ENCODE data around the gene ZCCHC7.
"Not testable (repeated sequence)": the region's sequence is repeated elsewhere in the genome, so short reads cannot be mapped to it uniquely, and the experiment has no call there.

Gene ZCCHC7

DNA sequence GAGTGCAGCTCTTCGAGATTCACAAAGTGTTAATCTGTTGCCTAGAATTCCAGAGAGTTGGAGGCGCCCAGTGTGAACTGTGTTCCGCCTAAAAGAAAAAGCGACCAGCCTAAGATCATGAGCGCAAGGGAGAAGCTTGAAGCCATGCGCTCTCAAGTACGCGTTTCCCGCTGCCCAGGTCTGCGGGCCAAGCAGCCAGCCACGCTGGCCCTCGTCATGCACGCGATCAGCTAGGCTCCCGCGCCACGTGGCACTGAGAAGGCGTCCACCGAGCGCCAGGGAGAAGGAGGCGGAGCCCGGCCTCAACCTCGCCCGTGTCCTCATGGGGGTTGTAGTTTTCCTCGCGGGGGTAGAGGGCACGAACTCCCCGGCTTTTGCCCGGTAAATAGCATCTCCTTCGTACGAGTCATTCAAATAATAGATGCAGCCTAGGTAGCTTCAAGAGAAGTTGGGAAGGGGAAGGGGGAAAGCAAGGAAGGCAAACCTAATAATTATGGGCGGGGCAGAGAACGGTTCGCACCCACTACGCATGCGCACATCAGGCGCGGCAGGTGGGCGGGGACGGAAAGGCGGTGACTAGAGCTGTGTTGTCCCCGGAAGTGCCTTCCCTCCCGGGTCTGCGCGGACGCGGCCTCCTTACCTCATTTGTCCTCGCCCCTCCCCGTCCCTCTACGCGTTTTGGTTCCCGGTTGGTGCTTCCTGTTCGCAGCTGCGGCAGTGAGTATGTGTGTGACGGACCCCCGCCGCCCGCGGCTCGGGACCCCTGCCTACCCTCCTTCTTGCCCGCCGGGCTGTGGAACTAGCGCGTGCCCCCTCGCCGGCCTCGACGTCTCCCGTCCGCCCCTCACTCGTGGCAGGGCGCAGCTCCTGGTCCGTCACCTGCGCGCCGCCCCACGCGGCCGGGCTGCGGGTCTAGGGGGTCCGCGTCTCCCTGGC lies at the start of gene ZCCHC7:
Gene ZCCHC7 (plus strand): TSS at position 668 of the 936 bp plus-strand sequence.
- DNase-seq: peak; percentile 92 to 97

DNA sequence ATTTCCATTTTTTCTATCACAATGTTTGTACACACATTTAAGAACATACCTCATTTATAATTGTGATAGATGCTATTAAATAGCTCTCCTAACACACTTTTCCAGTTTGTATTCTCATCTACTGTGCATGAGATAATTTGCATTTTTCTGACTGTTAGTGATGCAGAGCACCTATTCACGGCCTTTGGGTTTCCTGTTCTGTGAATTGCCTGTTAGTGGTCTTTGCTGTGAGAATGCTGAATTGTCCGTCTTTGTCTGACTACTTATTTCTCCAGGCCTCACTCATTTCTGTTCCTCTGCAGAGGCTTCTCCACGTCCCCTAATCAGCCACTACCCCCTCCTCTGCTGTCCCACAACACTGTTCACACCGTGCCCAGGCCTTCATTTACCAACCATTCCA lies 45.6 kb upstream of the ZCCHC7 start:
- not testable (repeated sequence) for DNase-seq

DNA sequence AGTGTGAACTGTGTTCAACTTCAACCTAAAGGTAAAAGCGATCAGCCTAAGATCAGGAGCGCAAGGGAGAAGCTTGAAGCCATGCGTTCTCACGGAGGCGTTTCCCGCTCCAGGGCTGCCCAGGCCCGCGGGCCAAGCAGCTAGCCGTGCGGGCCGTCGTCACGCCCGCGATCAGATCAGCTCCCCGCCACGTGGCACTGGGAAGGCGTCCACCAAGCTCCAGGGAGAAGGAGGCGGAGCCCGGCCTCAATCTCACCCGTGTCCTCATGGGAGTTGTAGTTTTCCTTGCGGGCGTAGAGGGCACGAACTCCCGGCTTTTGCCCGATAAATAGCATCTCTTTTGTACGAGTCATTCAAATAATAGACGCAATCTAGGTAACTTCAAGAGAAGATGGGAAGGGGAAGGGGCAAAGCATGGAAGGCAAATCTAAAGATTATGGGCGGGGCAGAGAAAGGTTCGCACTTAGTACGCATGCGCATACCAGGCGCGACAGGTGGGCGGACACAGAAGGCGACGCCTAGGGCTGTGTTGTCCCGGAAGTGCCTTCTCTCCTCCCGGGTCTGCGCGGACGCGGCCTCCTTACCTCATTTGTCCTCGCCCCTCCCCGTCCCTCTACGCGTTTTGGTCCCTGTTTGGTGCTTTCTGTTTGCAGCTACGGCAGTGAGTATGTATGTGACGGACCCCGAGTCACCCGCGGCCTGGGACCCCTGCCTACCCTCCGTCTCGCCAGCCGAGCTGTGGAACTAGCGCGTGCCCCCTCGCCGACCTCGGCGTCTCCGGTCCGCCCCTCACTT lies 40.8 kb upstream of the ZCCHC7 start:
- DNase-seq: peak; percentile 96

DNA sequence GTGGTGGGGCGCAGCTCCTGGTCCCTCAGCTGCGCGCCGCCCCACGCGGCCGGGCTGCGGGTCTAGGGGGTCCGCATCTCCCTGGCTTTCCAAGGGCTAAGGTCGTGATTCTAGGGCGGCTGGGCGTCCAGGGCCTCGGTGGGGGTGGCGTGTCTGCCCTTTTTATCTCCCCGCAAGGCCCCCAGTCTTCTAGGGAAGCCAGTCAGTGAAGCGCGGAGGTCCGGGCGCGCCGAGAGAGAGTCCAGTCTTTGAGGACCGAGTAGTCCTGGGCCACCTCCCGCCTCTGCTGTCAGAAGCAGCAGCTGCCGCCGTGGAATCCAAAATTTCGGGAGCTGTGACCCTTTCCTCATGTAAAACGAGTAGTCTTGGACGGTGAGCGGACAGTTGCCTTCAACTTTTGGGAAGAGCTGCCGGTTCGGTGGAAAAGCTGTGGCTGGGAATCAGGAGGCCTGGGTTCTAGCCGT lies 40.2 kb upstream of the ZCCHC7 start:
- peak; percentile 18 to 23 for DNase-seq

DNA sequence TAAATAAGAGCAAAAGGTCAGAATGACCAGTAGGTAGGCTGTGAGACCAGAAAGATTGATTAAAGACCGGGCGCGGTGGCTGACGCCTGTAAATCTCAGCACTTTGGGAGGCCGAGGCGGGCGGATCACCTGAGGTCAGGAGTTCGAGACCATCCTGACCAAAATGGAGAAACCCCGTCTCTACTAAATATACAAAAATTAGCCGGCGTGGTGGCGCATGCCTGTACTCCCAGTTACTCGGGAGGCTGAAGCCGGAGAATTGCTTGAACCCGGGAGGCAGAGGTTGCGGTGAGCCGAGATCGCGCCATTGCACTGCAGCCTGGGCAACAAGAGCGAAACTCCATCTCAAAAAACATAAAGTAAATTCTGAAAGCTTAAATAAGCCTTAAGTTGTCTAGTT lies 38.9 kb upstream of the ZCCHC7 start:
- DNase-seq: not testable (repeated sequence)

DNA sequence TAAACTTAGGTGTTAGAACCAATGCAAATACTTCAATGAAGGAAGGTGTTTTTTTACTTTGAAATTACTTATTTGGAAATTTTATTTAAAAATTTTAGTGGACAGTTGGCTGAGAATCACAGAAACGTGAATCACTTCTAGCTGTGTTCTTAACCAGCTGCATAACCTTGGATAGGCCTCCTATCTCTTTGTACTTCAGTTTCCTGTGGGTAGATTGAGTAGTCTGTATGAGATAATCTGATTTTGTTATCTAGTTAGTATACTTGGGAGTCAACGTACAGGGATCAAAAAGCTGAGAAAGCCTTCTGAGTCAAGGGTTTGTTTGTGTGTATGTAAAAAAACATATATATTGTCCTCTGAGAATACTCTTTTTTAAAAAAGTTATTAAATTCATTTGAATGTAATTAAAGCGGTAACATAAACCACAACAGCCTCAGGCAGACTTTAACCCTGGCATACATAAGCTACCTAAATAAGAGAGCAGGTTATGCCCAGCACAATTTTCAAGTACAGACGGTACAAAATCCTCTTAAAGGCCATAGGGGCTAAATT lies 38.1 kb upstream of the ZCCHC7 start:
- DNase-seq: no peak

DNA sequence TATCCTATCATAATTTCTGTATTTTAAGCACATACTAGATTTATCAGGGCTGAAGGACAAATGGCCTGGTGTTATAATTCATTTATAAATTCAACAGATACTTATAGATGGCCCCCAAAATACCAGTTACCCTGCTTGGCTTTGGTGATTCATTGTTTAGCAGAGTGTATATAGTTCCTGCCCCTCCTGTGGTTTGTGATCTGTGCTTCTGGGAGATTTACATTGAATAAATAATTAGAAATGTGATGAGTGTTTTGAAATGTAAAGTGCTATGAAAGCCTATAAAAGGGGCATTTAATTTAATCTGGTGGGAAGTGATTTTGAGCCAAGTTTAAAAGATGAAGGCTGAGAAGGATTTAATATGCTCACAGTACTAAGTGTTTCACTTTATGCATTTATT lies 36.7 kb upstream of the ZCCHC7 start:
- DNase-seq: no peak

DNA sequence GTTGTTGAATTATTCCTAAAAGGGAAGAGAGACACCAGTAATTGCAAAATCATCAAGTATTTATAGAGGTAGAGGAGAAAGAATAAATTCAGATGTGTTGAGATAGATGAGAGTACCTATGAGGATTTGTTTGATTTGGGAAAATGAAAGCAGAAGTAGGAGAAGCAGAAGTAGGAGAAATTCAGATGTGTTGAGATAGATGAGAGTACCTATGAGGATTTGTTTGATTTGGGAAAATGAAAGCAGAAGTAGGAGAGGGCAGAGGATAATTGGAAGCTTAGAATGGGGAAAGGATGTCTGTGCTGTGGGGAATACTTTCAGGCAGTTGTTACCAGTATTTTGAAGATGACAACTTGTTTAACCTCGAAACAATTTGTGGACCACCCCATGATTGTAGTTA lies 35.1 kb upstream of the ZCCHC7 start:
- no peak for DNase-seq

DNA sequence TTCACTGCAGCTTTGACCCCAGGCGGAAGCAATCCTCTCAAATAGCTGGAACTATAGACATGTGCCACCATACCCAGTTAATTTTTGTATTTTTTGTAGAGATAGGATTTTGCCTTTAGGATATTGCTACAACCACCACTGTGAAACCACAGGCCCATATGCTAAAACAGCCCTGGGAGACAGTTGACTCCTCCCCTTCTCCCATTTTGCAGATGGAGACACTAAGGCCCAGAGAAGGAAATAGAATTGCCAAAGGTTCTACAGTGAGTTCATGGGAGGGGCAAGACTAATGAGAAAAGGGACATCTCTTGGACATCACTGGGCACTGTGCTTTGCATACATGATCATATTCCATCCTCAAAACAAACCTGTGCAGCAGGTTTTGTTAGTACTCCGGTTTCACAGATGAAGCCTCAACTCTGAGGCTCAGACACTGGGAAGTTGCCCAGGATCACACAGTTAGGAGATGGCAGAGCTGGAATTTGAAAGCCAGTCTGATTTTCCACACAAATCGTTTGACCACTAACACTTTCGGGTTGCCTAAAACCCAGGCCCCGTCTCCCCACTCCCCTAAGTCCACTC lies 27.6 kb upstream of the ZCCHC7 start:
- not testable (repeated sequence) for DNase-seq

DNA sequence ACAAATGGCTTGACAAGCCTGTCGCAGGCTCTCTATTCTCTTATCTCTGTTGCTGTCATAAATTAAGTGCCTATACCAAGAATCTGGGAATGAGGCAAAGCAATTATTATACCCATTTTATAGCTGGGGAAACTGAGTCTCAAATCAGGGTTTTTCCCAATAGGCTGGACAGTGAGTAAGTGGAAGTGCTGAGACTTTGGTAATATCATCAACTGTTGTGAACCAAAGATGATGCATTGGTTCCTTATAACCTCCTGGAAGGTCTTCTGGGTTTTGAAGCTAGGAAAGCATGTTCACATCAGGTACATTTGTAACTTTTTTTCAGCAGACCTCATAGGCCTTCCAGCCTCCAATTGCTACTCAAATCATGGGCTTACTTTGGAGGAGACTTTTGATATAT lies 25.6 kb upstream of the ZCCHC7 start:
- no peak for DNase-seq

DNA sequence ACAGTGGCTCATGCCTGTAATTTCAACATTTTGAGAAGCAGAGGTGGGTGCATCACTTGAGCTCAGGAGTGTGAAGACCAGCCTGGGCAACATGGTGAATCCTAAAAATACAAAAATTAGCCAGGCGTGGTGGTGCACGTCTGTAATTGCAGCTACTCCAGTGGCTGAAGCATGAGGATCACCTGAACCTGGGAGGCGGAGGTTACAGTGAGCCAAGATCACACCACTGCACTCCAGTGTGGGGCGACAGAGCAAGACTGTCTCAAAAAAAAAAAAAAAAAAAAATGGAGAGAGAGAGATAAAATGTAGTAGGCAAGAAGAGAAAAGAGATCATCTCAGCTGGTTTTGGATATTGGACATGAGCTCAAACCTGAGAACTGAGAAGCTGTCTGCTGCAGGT lies 23.7 kb upstream of the ZCCHC7 start:
- no peak for DNase-seq

DNA sequence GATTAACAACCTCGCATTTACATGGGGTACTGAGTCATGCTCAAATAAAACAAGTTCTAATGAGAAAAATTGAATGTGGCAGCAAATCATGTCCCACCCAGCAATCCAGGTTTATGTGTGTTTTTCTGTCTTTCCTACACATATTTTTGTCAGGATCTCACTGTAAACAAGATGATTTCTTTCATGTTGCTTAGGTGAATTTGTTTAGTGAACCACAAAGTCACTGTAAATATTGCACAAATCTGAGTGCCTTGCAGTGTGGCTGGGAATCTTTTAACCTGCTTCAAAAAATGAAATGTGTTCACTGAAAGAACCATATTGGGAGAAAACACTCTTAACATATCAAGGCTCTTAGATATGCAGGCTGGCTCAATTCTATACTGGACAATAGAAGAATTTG lies 23.1 kb upstream of the ZCCHC7 start:
- DNase-seq: no peak

DNA sequence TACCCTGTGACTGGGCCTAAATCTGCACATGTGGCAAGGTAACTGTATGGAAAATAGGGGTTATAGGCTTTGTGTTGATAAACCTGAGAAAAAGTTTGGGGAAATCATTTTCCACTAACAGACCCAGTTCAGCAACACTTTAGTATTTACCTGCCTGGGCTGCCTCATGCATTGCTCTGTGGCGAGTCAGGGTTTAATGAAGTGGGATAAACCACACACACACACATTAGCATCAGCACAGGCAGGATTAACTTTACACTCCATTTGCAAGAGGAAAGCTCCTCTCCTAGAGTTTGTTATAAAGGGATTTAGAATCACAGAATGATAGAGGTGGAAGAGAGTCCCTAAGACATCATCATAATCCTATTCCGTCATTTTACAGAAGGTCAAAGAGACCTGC lies 20.0 kb upstream of the ZCCHC7 start:
- no peak for DNase-seq

DNA sequence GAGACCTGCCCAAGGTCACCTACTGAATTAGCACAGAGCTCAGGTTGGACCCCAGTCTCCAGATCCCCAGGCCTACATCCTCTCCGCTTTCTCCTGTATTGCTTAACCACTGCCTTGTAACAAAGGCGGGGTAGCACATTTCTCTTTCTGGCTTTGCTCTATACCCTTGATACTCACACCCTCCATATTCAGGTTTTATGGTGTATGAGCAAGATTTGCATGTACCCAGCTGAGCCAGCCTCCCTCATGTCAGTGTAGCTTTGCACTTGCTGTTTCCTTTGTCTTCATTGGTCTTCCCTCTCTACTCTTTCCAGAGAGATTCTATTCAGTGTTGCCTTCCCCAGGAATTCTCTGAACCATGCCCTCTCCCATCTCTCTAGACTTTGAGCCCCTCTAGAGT lies 19.6 kb upstream of the ZCCHC7 start:
- DNase-seq: no peak

DNA sequence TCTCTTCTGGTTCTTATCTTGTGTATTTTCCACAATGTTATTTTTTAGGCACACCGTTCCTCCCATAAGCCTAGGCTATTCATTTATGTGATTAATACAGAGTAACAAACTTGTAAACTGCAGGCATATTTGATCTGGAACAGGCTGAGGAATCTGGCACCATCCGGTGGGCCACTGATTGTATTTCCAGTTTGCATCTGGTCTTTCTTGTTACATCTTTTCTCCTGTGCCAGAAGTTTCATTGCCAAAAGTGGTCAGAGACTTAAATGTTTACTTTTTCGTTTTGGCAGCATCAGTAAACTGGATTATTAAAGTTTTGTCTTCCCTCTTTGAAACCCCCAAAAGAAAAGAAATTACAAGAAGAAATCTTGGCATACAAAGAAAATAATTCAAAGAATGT lies 17.9 kb upstream of the ZCCHC7 start:
- no peak for DNase-seq

DNA sequence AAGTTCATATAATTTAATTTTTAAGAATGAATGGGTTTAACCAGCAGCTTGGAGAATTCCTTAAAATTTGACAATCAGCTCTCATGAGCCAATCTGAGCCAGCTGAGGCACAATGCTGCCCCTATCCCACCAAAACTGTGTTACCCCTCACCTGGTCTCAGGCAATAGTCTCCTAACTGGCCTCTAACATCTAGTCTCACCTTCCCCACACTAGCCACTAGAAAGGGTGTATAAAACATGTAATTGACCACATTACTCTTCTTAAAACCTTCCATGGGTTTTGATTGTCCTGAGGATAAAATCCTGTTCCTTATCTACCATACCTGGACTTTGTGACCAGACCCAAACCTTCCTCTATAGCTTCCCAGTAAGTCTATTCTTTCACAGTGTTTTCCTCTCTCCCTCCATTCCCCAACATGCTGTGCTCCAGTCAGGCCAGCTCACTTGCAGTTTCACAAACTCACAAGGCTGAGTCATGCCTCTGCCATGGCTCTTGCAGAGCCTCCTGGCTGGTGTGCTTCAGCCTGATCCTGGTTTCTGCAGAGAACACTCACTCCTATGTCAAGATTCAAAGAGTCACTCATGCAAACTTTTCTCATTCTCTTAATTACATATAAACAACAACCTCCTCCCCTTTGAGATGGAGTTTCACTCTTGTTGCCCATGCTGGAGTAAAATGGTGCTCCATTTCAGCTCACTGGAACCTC lies 16.0 kb upstream of the ZCCHC7 start:
- DNase-seq: no peak

DNA sequence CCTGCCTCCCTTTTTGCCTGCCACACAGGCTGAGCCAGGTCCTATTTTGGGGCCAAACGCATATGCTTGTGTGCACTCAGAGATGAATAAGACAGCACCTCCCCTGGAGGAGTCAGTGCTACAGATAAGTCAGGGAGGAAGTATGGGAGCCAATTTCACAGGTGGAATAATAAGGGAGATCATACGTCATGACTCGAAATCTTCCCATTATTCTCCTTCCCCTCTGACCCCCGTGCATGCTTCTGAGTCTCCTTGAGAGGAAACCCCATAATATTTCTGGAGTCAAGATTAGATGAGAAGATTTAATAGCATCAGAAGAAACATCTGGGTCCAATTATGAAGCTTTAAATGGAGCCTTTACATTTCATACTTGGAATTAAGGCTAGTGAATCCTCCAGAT lies 15.1 kb upstream of the ZCCHC7 start:
- no peak for DNase-seq

DNA sequence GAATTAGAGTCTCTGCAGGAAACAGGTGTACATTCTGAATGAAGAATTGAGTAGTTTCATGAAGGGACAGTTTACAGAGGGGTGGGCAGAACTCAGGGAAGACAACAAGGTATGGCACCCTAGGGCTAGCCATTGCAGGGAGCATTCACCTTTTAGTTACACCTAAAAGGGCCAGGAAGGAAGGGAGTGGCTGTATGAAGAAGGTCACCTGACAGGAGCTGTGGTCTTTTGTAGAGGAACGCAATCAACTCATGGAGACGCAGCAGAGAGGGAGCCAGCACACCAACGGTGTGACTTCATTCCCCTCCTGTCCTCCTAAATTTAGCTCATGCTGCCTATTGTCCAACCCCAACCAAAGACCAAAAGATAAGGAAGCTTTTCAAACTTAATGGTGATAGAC lies 12.7 kb upstream of the ZCCHC7 start:
- no peak for DNase-seq

DNA sequence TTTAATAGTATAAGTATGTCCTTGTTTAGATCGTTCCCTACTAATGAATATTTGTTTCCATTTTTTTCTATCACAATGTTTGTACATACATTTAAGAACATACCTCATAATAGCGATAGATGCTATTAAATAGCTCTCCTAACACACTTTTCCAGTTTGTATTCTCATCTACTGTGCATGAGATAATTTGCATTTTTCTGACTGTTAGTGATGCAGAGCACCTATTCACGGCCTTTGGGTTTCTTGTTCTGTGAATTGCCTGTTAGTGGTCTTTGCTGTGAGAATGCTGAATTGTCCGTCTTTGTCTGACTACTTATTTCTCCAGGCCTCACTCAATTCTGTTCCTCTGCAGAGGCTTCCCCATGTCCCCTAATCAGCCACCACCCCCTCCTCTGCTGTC lies 5.9 kb upstream of the ZCCHC7 start:
- DNase-seq: not testable (repeated sequence)

DNA sequence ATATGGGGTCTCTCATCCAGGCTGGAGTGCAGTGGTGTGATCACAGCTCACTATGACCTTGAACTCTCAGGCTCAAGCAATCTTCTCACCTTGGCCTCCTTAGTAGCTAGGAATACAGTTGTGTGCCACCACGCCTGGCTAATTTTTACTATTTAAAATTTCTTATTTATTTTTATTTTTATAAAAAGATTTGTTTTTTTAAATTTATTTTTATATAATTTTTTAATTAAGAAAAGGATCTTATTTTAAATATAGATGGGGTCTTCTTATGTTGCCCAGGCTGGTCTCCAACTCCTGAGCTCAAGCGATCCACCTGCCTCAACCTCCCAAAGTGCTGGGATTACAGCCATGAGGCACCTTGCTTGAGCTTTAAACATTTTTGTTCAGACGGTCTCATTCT lies 2.4 kb upstream of the ZCCHC7 start:
- no peak for DNase-seq

DNA sequence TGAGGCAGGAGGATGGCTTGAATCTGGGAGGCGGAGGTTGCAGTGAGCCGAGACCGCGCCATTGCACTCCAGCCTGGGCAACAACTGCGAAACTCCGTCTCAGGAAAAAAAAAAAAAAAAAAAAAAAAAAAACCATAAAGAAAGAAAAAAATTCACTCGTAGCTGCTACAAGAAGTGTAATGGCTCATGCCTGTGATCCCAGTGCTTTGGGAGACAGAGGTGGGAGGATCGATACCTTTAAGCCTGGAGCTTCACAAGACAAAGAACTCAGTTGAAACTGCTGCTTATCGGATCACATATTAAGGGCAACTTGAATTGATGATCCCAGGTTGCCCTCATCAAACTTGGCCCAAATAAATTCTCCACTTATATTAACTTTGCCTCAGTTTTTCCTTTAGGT lies 1.0 kb upstream of the ZCCHC7 start:
- DNase-seq: no peak

DNA sequence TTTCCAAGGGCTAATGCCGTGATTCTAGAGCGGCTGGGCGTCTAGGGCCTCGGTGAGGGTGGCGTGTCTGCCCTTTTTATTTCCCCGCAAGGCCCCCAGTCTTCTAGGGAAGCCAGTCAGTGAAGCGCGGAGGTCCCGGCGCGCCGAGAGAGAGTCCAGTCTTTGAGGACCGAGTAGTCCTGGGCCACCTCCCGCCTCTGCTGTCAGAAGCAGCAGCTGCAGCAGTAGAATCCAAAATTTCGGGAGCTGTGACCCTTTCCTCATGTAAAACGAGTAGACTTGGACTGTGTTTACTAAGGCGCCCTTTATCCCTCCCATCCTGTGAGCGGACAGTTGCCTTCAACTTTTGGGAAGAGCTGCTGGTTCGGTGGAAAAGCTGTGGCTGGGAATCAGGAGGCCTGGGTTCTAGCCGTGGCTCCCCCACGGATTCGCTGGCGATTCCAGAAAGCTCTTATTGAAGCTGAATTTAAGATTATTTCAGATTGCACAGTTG lies 515 bp downstream of the ZCCHC7 start:
- peak; percentile 20 to 31 for DNase-seq

All from inflammatory macrophage treated with lipopolysaccharide for 1 hour (primary cell).